ENCODE measurements around the gene DSCAML1.

Gene DSCAML1

GRCh38 chr11:117418737-117419481 lies 378.1 kb downstream of the DSCAML1 start:
- no peak overlapping the region for H3K4me2 ChIP-seq (ENCODE audit: low read length)
- H3K79me2 ChIP-seq (ENCODE audit: insufficient read depth, low read length): no peaks in the 10 kb centered on the region
- H3K27me3 ChIP-seq (ENCODE audit: insufficient read depth, low read length): no peaks in the 10 kb centered on the region
- H3K9me3 ChIP-seq (ENCODE audit: low read length): no peaks in the 10 kb centered on the region
- H3F3A ChIP-seq (ENCODE audit: insufficient read depth, low read length): no peaks in the 10 kb centered on the region
- no peaks in the 10 kb centered on the region for H3K36me3 ChIP-seq (ENCODE audit: insufficient read depth, low read length)
- H3K4me1 ChIP-seq (ENCODE audit: insufficient read depth, low read length, severe bottlenecking): no peaks in the 10 kb centered on the region
- H4K20me1 ChIP-seq (ENCODE audit: insufficient read depth, low read length): no peaks in the 10 kb centered on the region
- H3K9ac ChIP-seq (ENCODE audit: low read length): no peak overlapping the region
- no peaks in the 10 kb centered on the region for H3K9me2 ChIP-seq (ENCODE audit: low read depth, low read length)
- no peak for TF ChIP-seq CTCF (IDR thresholded peaks at IDR 0.05; ENCODE audit: low read length)
- no peak for TF ChIP-seq EZH2 (IDR thresholded peaks at IDR 0.05; ENCODE audit: borderline replicate concordance, low read length)
- no peak overlapping the region for H3K4me3 ChIP-seq (ENCODE audit: low read depth, low read length, poor library complexity, severe bottlenecking)
- no peak overlapping the region for H2AFZ ChIP-seq (ENCODE audit: low read length)
- H3K27ac ChIP-seq (ENCODE audit: low read depth, low read length, poor library complexity, severe bottlenecking): no peak overlapping the region

- Histone ChIP-seq H2AFZ (ENCODE audit: low read length) (no peak overlapping the region), H3K9ac (ENCODE audit: low read length) (no peak overlapping the region), H3K27ac (ENCODE audit: low read depth, low read length, poor library complexity, severe bottlenecking) (no peak overlapping the region), H3K27me3 (ENCODE audit: insufficient read depth, low read length) (no peaks in the 10 kb centered on the region), H3K4me1 (ENCODE audit: insufficient read depth, low read length, severe bottlenecking) (no peaks in the 10 kb centered on the region), H3K4me3 (ENCODE audit: low read depth, low read length, poor library complexity, severe bottlenecking) (no peak overlapping the region), H3K36me3 (ENCODE audit: insufficient read depth, low read length) (no peaks in the 10 kb centered on the region), H3K4me2 (ENCODE audit: low read length) (no peak overlapping the region), H3K9me3 (ENCODE audit: low read length) (no peaks in the 10 kb centered on the region), H4K20me1 (ENCODE audit: insufficient read depth, low read length) (no peaks in the 10 kb centered on the region), H3F3A (ENCODE audit: insufficient read depth, low read length) (no peaks in the 10 kb centered on the region), H3K9me2 (ENCODE audit: low read depth, low read length) (no peaks in the 10 kb centered on the region), H3K79me2 (ENCODE audit: insufficient read depth, low read length) (no peaks in the 10 kb centered on the region)
- TF ChIP-seq CTCF (IDR thresholded peaks at IDR 0.05; ENCODE audit: low read length) (no peak), EZH2 (IDR thresholded peaks at IDR 0.05; ENCODE audit: borderline replicate concordance, low read length) (no peak)
Measured at GRCh38 chr11:117417856-117418255, 379.2 kb downstream of the DSCAML1 start.

- Histone ChIP-seq H2AFZ (ENCODE audit: low read length) (no peak overlapping the region), H3K9me3 (ENCODE audit: low read length) (no peaks in the 10 kb centered on the region), H3K36me3 (ENCODE audit: insufficient read depth, low read length) (no peaks in the 10 kb centered on the region), H3K9me2 (ENCODE audit: low read depth, low read length) (no peaks in the 10 kb centered on the region), H3K9ac (ENCODE audit: low read length) (no peak overlapping the region), H3K79me2 (ENCODE audit: insufficient read depth, low read length) (no peaks in the 10 kb centered on the region), H4K20me1 (ENCODE audit: insufficient read depth, low read length) (no peaks in the 10 kb centered on the region), H3F3A (ENCODE audit: insufficient read depth, low read length) (no peaks in the 10 kb centered on the region), H3K27me3 (ENCODE audit: insufficient read depth, low read length) (no peaks in the 10 kb centered on the region), H3K4me2 (ENCODE audit: low read length) (no peak overlapping the region), H3K27ac (ENCODE audit: low read depth, low read length, poor library complexity, severe bottlenecking) (no peak overlapping the region), H3K4me1 (ENCODE audit: insufficient read depth, low read length, severe bottlenecking) (no peaks in the 10 kb centered on the region), H3K4me3 (ENCODE audit: low read depth, low read length, poor library complexity, severe bottlenecking) (no peak overlapping the region)
- TF ChIP-seq CTCF (IDR thresholded peaks at IDR 0.05; ENCODE audit: low read length) (no peak), EZH2 (IDR thresholded peaks at IDR 0.05; ENCODE audit: borderline replicate concordance, low read length) (no peak)
Measured at GRCh38 chr11:117417342-117417741, 379.7 kb downstream of the DSCAML1 start.

Measured in OCI-LY1 (cell line).